ENCODE data around the gene LY6G5B. TPM values are rescaled to one million over a fixed set of nuclear protein-coding genes. Genes with fewer than 3 reads are reported as not detected.
A peak's percentile ranks its signal among the peaks of the same experiment; 100 is the strongest.

LY6G5B gene
- total and polyA plus RNA-seq, 7 donors = 0.60 to 10.0 (median 6.5) TPM; not detected in 1

- no peaks in the 10 kb centered on the region for H3K9me3 ChIP-seq
- peaks cover 0 to 29% (median 19%) of the 10 kb centered on the region in 4 donors for H3K4me1 ChIP-seq
- H3K27me3 ChIP-seq = no peaks in the 10 kb centered on the region
- intact Hi-C loops (cut with DNase I) = no loop called here
- WGBS, 2 donors = 61 to 62% methylated on average over 3 of the region's 3 CpGs
- no peak for DNase-seq
- no peak overlapping the region for H3K27ac ChIP-seq
- no peak overlapping the region for H3K4me3 ChIP-seq
- TF ChIP-seq POLR2A (IDR thresholded peaks at IDR 0.05) = no peak
- TF ChIP-seq CTCF (IDR thresholded peaks at IDR 0.05) = no peak
- no peak for TF ChIP-seq EP300 (IDR thresholded peaks at IDR 0.05)
- no peak for TF ChIP-seq POLR2AphosphoS5 (IDR thresholded peaks at IDR 0.05)
- peaks cover 20 to 80% (median 46%) of the 10 kb centered on the region in 4 donors for H3K36me3 ChIP-seq
Measured at GRCh38 chr6:31697555-31697954, 27.8 kb downstream of the LY6G5B start.

- intact Hi-C loops (cut with DNase I) = loop anchor here (10.0 kb wide), 1 partner anchor 156 kb away; the partner anchor contains the start of genes ATP6V1G2, DDX39B and NFKBIL1
- peaks cover 0 to 47% (median 20%) of the 10 kb centered on the region in 4 donors for H3K36me3 ChIP-seq
- H3K27ac ChIP-seq = peak overlapping the region in 1 of 4 donors; percentile 94
- H3K27me3 ChIP-seq = no peaks in the 10 kb centered on the region
- no peaks in the 10 kb centered on the region for H3K9me3 ChIP-seq
- TF ChIP-seq POLR2AphosphoS5 (IDR thresholded peaks at IDR 0.05) (no peak), EP300 (IDR thresholded peaks at IDR 0.05) (no peak), POLR2A (IDR thresholded peaks at IDR 0.05) (no peak), CTCF (IDR thresholded peaks at IDR 0.05) (no peak)
- H3K4me1 ChIP-seq = peaks cover 0 to 36% (median 22%) of the 10 kb centered on the region in 4 donors
- H3K4me3 ChIP-seq = no peak overlapping the region
- no peak for DNase-seq
- 49 to 73% methylated on average over 5 of the region's 5 CpGs for WGBS, 2 donors
Measured at GRCh38 chr6:31700740-31701401, 31.1 kb downstream of the LY6G5B start.

GRCh38 chr6:31701666-31702404 lies 32.1 kb downstream of the LY6G5B start:
- Histone ChIP-seq H3K9me3 (no peaks in the 10 kb centered on the region), H3K36me3 (peaks cover 0 to 38% (median 13%) of the 10 kb centered on the region in 4 donors), H3K27ac (peak overlapping the region; percentile 94 to 99 (median 97)), H3K27me3 (no peaks in the 10 kb centered on the region), H3K4me1 (peaks cover 0 to 36% (median 22%) of the 10 kb centered on the region in 4 donors), H3K4me3 (peak overlapping the region; percentile 66 to 92 (median 80))
- 24 to 30% methylated on average over 7 of the region's 7 CpGs for WGBS, 2 donors
- TF ChIP-seq EP300 (IDR thresholded peaks at IDR 0.05) (no peak), POLR2AphosphoS5 (IDR thresholded peaks at IDR 0.05) (no peak), CTCF (IDR thresholded peaks at IDR 0.05) (no peak), POLR2A (IDR thresholded peaks at IDR 0.05) (no peak)
- no peak for DNase-seq
- intact Hi-C loops (cut with DNase I) = loop anchor here (10.0 kb wide), 1 partner anchor 157 kb away; the partner anchor contains the start of genes ATP6V1G2, DDX39B and NFKBIL1

- no peak for TF ChIP-seq CTCF (IDR thresholded peaks at IDR 0.05)
- TF ChIP-seq POLR2A (IDR thresholded peaks at IDR 0.05) = no peak
- no peak for TF ChIP-seq EP300 (IDR thresholded peaks at IDR 0.05)
- TF ChIP-seq POLR2AphosphoS5 (IDR thresholded peaks at IDR 0.05) = no peak
- peak overlapping the region; percentile 94 to 99 (median 97) for H3K27ac ChIP-seq
- no peaks in the 10 kb centered on the region for H3K9me3 ChIP-seq
- H3K4me1 ChIP-seq = peaks cover 0 to 36% (median 22%) of the 10 kb centered on the region in 4 donors
- 0% methylated on average over 10 of the region's 10 CpGs for WGBS, 2 donors
- no peak for DNase-seq
- peaks cover 0 to 32% (median 10%) of the 10 kb centered on the region in 4 donors for H3K36me3 ChIP-seq
- intact Hi-C loops (cut with DNase I) = loop anchor here (10.0 kb wide), 1 partner anchor 158 kb away; the partner anchor contains the start of genes ATP6V1G2, DDX39B and NFKBIL1
- H3K27me3 ChIP-seq = no peaks in the 10 kb centered on the region
- peak overlapping the region; percentile 66 to 92 (median 80) for H3K4me3 ChIP-seq
Measured at GRCh38 chr6:31702405-31702818, 32.6 kb downstream of the LY6G5B start.

All from sigmoid colon (tissue), 7 donors.